ENCODE measurements around the gene NECTIN2.
A peak's percentile ranks its signal among the peaks of the same experiment; 100 is the strongest.
"Not testable (repeated sequence)": the region's sequence is repeated elsewhere in the genome, so short reads cannot be mapped to it uniquely, and the experiment has no call there.

NECTIN2 gene

GRCh38 chr19:44911896-44912295, 65.8 kb downstream of the NECTIN2 start:
- not testable (repeated sequence) for DNase-seq

GRCh38 chr19:44912854-44913253, 66.8 kb downstream of the NECTIN2 start:
- peak; percentile 84 for DNase-seq

DNA sequence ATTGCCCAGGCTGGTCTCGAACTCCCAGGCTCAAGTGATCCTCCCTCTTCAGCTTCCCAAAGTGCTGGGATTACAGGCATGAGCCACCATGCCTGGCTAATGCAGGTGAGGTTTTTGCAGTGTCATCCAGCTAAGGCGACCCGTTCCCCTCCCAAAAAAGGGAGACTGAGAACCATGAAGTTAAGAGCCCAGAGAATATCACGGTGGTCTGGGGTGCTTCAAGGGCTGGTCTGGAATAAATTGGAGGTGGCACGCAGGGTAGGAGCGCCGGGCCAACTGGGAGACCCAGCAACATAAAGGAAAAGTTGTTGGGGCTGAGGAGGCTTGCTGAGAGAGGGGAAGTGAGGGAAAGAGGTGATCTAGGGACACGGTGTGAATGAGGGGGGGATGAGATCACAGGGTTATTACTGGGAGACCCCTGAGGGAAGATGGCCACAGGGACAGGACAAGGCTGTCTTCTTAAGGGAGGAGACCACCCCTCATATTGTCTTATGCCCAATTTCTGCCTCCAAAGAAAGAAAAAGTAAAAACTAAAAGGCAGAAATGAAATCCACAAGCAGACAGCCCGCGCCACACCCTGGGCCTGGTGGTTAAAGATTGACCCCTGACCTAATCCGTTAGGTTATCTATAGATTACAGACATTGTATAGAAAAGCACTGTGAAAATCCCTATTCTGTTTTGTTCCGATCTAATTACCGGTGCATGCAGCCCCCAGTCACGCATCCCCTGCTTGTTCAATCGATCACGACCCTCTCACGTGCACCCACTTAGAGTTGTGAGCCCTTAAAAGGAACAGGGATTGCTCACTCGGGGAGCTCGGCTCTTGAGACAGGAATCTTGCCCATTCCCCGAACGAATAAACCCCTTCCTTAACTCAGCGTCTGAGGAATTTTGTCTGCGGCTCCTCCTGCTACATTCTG, 67.7 kb downstream of the NECTIN2 start:
- not testable (repeated sequence) for DNase-seq

DNA sequence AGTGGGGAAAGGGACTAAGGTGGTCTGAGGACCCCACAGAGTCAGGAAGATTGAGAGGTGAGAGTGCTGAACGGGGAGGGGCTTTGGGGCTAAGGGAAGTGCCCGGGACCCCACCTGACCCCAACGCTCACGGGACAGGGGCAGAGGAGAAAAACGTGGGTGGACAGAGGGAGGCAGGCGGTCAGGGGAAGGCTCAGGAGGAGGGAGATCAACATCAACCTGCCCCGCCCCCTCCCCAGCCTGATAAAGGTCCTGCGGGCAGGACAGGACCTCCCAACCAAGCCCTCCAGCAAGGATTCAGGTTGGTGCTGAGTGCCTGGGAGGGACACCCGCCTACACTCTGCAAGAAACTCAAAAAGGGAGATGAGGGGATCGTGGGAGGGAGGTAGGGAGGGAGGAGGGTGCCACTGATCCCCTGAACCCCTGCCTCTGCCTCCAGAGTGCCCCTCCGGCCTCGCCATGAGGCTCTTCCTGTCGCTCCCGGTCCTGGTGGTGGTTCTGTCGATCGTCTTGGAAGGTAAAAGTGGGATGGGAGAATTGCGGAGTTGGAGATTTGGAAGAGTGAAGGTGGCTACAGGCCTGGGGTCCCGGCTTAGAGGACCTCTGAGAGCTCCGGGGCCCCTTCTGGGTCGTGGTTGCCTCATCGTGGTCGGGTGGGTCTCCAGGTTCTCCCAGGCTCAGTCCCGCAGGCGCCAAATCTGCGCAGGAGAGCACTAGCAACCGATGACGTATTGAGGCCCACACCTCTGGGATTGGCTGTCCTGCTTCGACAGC, 68.5 kb downstream of the NECTIN2 start, which contains the start of gene APOC1:
TSS of gene APOC1 (plus strand) at position 176 of the 774 bp plus-strand sequence. CDS start at position 460, 284 bp downstream.
- peak; percentile 95 for DNase-seq

DNA sequence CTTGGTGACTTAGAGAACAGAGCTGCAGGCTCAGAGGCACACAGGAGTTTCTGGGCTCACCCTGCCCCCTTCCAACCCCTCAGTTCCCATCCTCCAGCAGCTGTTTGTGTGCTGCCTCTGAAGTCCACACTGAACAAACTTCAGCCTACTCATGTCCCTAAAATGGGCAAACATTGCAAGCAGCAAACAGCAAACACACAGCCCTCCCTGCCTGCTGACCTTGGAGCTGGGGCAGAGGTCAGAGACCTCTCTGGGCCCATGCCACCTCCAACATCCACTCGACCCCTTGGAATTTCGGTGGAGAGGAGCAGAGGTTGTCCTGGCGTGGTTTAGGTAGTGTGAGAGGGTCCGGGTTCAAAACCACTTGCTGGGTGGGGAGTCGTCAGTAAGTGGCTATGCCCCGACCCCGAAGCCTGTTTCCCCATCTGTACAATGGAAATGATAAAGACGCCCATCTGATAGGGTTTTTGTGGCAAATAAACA, 78.2 kb downstream of the NECTIN2 start:
- no peak for DNase-seq

DNA sequence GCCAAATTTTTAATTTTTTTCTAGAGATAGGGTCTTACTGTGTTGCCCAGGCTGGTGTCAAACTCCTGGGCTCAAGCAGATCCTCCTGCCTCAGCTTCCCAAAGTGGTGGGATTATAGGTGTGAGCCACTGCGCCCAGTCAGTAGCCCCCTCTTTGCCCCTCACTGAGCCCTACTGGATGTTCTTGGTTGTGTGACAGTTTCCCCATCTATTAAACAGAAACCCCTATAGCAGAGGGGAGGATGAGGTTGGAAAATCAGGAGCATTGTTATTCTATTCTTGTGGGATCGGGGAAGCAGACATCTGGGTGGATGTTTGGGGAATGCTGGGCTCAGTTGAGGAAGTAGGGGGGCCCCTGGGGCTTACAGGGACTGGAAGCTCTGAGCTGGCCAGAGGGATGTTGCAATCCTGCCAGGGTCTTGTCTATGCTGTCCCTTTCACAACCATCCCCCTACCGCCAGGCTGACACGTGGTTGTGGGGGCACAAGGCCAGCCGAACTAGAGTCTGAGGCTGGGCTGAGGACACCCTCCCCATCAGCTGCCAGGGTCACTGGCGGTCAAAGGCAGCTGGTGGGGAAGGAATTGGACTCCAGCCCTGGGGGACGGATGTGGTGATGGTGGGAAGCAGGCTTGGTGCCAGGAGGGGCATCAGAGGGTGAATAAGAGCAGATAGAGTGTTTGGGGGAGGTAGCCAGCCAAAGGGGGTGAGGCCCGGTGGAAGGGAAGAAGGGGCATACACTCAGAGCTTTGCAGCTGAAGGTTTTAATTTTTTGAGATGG, 79.2 kb downstream of the NECTIN2 start:
- peak; percentile 87 for DNase-seq

- not testable (repeated sequence) for DNase-seq
Observed at GRCh38 chr19:44926245-44927077, 80.4 kb downstream of the NECTIN2 start.

DNA sequence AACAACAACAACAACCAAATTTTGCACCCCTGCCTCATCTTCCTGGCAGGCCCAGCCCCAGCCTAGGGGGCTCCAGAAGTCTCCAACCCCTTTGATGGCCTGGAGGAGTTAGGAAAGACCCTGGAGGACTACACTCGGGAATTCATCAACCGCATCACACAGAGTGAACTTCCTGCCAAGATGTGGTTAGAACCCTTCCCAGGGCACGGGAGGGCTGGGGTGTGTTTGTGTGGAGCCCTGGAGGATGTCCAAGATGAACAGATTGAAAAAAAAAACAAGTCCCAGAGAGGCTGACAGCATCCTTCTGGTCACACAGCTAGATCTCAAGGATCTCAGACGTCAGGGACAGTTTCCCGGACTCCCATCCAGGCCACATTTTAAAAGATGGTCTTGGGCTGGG, 81.6 kb downstream of the NECTIN2 start:
- no peak for DNase-seq

- DNase-seq = no peak
Observed at GRCh38 chr19:44930088-44930487, 84.0 kb downstream of the NECTIN2 start.

DNA sequence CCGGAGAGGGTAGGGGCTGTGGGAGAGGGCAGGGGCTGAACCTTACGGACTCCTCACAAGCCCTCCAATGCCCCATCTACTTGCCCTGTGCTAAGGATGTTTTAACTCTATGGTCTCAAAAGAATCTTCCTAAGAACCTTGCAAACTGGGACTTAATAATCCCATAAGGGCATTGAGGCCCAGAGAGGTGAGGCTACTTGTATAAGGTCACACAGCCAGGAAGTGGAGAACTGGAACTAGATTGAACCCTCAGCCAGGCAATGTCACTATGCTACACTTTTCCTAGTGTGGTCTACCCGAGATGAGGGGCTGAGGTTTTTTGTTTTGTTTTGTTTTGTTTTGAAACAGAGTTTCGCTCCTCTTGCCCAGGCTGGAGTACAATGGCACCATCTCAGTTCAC, 85.4 kb downstream of the NECTIN2 start:
- no peak for DNase-seq

Data from right hindlimb (tissue), 1 donor.